ENCODE measurements around the gene PXDN.

Gene PXDN

DNA sequence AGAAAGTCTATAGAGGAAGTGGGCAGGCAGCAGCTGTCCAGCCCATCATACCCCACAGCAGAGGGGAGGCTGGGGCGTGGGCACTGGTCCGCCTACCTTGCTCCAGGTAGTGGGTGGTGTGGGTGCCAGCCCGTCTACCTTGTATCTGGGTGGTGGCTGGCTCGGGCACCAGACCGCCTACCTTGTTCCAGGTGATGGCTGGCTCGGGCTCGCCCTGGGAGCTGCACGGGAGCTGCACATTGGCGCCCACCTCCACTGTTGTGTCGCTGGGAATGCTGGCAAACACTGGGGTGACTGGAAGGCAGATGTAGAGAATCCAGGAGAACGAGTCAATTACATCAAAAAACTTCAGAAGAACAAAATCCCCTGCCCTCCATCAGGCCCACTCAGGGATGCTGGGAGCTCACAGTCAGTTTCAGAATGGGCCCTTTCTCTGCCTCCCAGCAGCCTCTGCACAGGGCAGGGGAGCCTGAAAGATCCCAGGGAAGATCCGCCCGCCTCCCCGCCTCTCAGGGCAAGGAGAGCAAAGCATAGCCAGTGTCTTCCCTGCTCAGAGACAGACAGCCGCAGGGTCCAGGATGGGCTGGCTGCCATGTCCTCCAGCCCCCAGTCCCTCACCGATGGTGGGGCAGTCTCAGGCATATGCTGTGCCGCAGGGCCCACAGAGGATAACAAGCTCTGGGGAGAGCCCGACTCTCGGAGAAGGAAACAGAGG, 82.3 kb downstream of the PXDN start:
- no peak for DNase-seq (ENCODE audit: low read depth)
- TF ChIP-seq, protein P1, sequence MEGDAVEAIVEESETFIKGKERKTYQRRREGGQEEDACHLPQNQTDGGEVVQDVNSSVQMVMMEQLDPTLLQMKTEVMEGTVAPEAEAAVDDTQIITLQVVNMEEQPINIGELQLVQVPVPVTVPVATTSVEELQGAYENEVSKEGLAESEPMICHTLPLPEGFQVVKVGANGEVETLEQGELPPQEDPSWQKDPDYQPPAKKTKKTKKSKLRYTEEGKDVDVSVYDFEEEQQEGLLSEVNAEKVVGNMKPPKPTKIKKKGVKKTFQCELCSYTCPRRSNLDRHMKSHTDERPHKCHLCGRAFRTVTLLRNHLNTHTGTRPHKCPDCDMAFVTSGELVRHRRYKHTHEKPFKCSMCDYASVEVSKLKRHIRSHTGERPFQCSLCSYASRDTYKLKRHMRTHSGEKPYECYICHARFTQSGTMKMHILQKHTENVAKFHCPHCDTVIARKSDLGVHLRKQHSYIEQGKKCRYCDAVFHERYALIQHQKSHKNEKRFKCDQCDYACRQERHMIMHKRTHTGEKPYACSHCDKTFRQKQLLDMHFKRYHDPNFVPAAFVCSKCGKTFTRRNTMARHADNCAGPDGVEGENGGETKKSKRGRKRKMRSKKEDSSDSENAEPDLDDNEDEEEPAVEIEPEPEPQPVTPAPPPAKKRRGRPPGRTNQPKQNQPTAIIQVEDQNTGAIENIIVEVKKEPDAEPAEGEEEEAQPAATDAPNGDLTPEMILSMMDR (IDR thresholded peaks at IDR 0.05; ENCODE audit: control insufficient read depth, insufficient read depth, low read depth, low read length, missing control alignments): no peak
- H3K4me3 ChIP-seq (ENCODE audit: control insufficient read depth, low read depth, low read length): no peak overlapping the region

DNA sequence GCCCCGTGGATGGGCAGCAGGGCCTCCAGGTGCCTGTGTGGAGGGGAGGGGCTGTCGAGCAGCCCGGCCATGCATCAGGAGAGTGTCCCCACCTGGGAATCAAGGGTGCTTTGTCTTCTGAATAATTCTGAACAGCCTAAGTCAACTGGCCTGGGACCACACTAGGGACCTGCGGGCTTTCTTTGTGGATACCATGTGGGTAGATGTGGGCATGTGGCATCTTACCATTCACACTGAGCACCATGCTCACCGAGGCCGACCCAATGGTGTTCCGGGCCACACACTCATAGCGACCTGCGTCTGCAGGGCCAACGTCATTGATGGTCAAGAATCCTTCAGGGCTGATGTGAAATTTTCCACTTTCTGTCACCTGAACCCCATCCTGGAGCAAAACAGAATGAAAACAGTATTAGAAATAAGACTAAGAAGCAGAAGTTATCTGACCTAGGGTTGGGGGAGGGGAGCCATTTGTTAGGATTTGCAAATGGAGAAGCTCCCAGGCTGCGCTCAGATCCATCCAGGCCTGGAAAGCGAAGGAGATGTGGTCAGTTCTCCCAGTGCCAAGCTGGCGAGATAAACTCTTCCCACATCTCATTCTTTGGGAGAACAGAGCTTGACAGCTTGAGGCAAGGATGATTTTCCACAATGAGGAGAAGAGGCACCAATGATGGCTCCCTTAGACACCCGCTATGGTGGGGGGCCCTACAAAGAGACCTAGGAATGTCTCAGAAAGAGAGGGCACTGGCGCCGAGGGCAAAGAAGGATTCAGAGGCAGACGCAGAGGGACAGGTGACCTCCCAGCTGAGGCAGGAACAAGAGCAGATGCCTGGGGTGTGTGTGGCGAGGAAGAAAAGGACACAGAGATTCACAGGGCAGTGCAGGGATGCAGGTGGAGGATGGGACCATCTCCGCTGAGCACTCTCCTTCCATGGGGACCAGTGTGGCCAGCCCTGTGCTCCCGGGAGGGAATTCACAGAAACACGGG, 83.4 kb downstream of the PXDN start:
- no peak overlapping the region for H3K4me3 ChIP-seq (ENCODE audit: control insufficient read depth, low read depth, low read length)
- DNase-seq (ENCODE audit: low read depth): no peak
- TF ChIP-seq, protein P1 (IDR thresholded peaks at IDR 0.05; ENCODE audit: control insufficient read depth, insufficient read depth, low read depth, low read length, missing control alignments): no peak

DNA sequence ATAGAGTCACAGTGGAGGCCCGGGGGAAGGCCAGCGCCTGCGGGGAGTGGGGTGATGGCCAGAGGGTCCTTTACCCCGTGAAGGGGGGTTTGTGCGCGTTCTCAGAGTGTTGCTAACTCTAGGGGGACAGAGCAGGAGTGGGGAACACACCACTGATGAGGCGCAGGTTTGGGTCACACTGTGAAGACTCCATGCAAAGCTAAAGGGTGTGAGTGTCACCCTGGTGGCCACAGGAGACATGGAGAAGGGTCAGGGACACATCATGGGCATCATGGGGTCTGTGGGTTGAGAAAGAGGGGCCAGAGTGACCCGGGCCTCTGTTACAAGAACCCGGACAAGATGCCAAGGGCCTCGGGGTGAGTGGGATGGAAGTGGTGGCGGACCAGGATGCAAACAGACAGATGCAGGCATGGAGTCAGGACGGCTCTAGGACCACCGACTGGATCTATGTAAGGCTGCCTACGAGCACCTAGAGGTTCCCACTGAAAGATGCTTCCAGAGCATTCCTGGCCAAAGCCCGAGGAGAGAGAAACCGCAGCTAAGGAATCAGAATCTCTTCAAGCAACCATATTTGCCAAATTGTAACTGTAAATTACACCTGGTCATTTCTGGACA, 84.3 kb downstream of the PXDN start:
- no peak overlapping the region for H3K4me3 ChIP-seq (ENCODE audit: control insufficient read depth, low read depth, low read length)
- no peak for DNase-seq (ENCODE audit: low read depth)
- TF ChIP-seq, protein P1 (IDR thresholded peaks at IDR 0.05; ENCODE audit: control insufficient read depth, insufficient read depth, low read depth, low read length, missing control alignments): no peak

DNA sequence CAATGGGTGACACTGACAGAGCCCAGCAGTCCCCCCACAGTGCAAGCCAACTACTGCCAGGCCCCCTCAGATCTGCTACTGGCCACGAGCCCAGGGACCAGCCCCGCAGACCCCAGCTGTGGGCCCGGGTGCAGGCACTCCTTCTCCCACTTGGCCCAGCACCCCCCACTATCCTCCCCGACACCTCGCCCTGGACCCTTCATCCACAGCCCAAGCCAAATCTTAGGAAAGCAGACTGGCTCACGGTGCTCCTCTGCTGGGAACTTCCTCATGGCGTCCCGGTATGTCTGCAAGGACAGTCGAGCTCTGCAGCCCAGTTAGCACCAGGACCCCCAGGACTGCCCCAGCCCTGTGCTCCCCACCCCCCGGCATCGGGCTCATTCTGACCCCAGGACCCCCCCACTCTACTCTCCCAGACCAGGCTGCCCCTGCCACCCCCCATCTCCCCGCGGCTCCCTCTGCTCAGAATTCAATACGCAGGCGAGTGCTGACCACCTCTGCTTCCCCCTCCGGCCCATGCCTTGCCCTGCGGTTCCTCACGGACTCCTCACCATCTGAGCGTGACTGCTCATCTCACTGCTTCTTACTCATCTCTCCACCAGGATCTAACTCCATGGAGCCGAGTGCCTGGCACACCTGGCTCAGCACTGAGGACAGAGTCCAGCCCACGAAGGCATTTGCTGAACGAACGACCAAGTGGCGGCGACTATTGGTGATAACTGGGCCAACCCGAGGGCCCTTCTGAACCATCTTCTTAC, 85.7 kb downstream of the PXDN start:
- no peak overlapping the region for H3K4me3 ChIP-seq (ENCODE audit: control insufficient read depth, low read depth, low read length)
- TF ChIP-seq, protein P1 (IDR thresholded peaks at IDR 0.05; ENCODE audit: control insufficient read depth, insufficient read depth, low read depth, low read length, missing control alignments): no peak
- no peak for DNase-seq (ENCODE audit: low read depth)

DNA sequence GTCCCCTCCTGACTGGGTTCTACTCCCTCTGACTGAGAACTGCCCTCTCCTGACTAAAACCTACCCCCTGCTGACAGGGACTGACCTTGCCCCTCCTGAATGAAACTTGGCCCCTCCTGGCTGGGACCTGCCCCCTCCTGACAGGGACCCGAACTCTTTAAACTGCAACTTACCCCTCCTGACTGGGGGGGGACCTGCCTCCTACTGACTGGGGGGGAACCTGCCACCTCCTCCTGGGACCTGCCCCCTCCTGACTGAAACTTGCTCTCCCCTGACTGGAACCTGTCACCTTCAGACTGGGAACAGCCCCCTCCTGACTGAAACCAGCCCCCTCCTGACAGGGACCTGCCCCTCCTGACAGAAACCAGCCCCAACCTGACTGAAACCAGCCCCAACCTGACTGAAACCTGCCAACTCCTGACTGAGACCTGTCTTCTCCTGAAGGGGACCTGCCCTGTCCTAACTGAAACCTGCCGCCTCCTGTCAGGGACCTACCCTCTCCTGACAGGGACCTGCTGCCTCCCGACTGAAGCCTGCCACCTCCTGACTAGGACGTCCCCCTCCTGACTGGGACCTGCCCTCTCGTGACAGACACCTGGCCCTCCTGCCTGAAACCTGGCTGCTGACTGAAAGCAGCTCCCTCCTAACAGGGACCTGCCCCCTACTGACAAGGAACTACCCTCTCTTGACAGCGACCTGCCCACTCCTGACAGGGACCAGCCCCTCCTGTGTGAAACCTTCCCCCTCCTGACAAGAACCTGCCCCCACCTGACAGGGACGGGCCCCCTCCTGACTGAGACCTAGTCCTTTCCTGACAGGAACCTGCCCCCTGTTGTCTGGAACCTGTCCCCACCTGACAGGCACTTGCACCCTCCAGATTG, 87.1 kb downstream of the PXDN start:
- no peak overlapping the region for H3K4me3 ChIP-seq (ENCODE audit: control insufficient read depth, low read depth, low read length)
- no peak for DNase-seq (ENCODE audit: low read depth)
- TF ChIP-seq, protein P1 (IDR thresholded peaks at IDR 0.05; ENCODE audit: control insufficient read depth, insufficient read depth, low read depth, low read length, missing control alignments): no peak
